ENCODE results near the gene MOB1A. TPM values are rescaled to one million over a fixed set of nuclear protein-coding genes. Genes with fewer than 3 reads are reported as not detected.
"Not testable (repeated sequence)": the region's sequence is repeated elsewhere in the genome, so short reads cannot be mapped to it uniquely, and the experiment has no call there.

MOB1A gene
- total RNA-seq, 1 donor from 2014 or later, result 28.4 TPM

GRCh38 chr2:74149570-74150319 lies 28.9 kb downstream of the MOB1A start:
- DNase-seq (ENCODE audit: low spot score) (no peak), ATAC-seq (no peak)

GRCh38 chr2:74149247-74149525 lies 29.5 kb downstream of the MOB1A start:
- DNase-seq (ENCODE audit: low spot score) (no peak), ATAC-seq (no peak)

DNA sequence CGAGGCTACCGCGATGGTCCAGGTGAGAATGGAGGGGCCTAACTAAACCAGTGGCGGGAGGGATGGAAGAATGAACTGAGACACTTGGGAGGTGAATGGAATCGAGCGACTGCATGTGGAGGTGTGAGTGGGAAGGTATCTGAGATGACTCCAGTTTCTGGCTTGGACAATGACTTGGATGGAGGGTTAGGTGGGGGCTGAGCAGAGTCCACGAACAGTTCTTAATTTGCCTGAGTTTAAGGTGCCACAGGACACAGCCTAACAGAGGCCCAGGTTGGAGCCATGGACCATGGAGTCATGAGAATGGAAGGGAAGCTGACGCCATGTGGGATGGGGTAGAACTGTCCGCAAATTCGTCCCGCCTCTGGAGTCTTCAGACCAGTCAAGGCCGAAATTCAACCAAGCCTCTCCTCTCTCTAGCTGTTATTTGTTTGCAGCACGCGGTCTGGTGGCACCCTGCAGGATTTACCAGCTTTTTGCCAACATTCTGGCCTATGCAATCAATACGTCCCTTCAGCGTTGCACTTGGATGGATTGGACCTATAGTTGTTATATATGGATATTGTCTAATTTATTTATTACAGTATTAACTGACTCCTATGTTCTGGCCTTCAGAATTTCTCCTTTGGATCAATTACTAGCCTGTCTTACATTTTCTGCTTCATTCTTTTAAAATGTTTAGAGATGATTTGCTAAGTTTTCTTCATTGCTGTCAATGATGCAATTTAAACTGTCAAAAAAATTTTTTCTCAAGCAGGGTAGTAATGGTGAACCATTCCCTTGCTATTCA lies 30.0 kb downstream of the MOB1A start:
- DNase-seq (ENCODE audit: low spot score), result no peak
- ATAC-seq, result no peak

DNA sequence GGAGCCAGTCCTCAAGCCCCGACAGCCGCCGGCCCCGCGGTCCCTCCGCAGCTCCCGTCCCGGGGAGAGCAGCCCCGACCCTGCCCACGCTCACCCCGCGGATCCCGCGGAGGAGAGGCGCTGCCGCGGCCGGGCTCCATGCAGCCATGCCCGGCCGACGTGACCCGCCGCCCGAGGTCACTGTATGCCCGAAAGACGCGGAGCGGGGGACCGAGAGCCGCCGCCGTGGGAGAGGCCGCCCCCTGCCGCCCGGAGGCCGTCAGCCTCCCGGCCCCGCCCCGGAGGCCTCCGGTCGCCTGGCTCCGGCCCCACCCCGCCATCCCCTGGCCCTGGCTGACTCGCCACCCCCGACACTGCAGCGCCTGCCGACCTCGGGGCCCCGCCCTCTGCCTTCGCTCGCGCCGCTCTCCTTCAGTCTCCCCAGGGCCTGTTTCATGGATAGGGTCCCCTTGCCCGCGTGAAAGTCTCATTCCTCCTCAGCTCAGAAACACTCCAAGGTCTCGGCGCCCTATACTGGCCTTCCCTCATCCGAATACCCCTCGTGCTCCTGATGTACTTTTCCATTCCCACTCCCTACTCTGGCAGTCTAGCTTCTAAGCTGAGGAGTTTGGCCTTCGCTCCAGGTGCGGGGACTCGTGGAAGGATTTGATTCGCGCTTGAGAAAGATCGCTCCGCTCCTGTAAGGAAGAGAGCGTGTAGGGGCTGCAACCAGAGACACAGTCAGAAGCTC lies 30.8 kb downstream of the MOB1A start, which contains the start of gene BOLA3:
Gene BOLA3 (minus strand): TSS at position 186 of the 730 bp plus-strand sequence. CDS start 38 bp downstream, at position 148.
- DNase-seq (ENCODE audit: low spot score), result peak; percentile 80
- peak; percentile 97 for ATAC-seq

DNA sequence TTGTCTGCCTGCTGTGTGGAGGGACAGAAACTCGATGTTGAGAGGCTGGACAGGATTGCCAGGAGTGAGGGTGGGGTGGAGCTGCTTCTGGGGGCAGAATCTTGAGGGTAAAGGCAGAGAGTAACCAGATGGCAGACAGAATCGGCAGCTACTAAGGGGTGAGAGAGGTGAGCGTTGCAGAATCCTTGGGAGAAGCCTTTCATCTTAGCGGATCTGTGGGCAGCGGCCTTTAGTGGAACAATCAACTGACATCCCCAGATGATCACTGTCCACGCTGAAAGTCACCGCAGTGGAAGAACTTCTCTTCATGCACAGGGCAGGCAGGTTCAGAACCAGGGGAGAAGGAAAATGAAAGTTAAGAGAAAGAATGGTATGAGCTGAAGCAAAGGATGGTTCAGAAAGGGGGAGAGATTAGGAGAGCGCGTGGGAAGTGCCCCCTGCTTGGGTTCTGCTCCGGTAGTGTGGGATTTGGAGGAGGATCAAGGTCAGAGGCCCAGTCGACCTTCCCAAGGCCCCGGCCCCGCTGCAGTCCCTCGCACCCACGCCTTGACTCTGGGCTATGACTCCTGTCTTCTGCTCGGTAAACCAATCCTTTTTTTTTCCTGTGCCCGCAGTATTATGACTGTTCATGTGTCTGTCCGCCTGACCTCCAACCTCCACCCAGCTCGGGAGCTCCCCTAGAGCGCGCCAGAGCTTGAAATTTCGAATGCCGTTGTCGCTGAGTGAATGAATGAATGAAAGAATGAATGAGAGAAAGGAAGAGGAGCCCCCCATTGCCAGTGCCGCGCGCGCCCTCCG lies 31.6 kb downstream of the MOB1A start:
- ATAC-seq (peak; percentile 52), DNase-seq (ENCODE audit: low spot score) (no peak)

GRCh38 chr2:74142340-74142739 lies 36.3 kb downstream of the MOB1A start:
- no peak for DNase-seq (ENCODE audit: low spot score)

GRCh38 chr2:74138600-74139323 lies 39.9 kb downstream of the MOB1A start:
- no peak for ATAC-seq
- no peak for DNase-seq (ENCODE audit: low spot score)

More at GRCh38 chr2:74142340-74142739, 36.3 kb downstream of the MOB1A start:
- ATAC-seq, result no peak

DNA sequence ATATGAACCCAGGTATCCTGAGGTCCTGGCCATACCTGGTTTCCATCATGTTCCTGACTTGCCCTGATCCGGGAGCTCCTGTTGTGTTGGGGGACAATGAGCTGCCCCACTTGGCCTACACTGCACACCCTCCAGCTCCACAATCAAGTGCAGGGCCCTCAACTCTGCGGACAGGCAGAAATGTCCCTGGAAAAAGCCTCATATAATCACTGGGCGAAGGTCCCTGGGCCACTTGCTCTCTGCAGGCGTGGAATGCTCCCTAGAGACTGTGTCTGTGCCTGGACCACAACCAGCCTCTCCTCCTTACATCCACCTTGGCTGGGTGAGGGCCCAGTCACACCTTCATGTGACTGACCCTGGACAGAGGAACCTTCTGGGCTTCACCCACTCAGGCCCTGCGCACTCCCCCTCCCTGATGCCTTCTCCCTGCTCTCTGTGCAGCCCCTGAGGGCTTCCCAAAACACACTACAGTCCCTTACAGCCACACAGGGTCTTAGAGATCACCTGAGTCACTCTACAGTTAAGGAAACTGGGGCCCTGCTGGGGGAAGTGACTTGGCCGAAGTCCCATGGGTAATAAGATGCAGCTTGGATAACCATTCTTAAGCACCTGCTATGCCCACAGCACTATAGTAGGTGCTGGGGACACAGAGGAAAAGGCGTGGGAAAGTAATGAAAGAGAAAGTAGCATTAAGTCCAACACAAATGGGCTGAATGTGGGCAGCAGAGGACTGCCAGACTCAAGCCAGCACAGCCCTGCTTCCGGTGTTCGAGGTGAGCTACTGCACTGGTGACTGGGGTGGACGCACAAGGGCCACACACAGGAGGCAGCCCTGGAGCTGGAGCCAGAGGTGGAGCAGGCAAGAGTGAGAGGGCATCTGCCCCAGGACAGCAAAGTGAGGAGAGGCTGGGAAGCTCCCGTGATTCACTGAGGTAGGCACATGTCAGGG lies 40.8 kb downstream of the MOB1A start:
- no peak for DNase-seq (ENCODE audit: low spot score)

DNA sequence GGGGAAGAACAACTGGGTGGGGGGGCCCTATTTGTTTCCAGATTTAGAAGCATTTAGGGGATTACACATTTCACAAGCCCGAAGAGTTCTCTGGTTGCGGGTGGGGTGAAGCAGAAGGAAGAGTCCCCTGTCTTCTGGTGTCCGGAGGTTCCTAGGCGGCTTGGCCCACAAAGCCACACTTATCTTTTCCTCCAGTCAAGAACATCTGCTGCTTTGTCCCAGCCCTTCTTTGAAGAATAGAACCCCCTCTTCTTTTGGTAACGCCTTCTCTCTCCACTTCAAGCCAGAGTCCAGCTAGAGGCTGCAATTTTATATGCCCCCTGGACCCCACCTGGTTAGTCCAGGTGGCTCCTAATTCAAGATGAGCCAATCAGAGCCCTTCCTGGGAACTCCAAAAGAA lies 46.8 kb downstream of the MOB1A start:
- ATAC-seq, result no peak
- no peak for DNase-seq (ENCODE audit: low spot score)

More for the DNA sequence above, 40.8 kb downstream of the MOB1A start:
- no peak for ATAC-seq

GRCh38 chr2:74130211-74130995 lies 48.3 kb downstream of the MOB1A start:
- ATAC-seq (no peak), DNase-seq (ENCODE audit: low spot score) (no peak)

DNA sequence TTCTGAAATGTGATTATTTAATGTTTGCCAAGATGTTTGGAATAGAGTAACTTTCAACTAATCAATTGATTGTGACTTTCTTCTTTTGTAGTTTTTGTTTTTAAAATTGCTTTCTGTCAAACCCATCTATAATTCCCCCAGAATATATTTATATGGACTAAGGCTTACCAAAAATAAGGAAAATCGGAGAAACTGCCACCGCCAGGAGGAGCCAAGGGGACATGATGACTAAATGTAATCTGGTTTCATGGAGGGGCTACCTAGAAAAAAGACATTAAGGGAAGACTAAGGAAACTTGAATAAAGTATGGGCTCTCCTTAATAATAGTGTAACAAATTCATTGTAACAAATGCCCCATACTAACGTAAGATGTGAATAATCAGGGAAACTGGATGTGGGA lies 50.5 kb downstream of the MOB1A start:
- DNase-seq (ENCODE audit: low spot score) (no peak), ATAC-seq (no peak)

DNA sequence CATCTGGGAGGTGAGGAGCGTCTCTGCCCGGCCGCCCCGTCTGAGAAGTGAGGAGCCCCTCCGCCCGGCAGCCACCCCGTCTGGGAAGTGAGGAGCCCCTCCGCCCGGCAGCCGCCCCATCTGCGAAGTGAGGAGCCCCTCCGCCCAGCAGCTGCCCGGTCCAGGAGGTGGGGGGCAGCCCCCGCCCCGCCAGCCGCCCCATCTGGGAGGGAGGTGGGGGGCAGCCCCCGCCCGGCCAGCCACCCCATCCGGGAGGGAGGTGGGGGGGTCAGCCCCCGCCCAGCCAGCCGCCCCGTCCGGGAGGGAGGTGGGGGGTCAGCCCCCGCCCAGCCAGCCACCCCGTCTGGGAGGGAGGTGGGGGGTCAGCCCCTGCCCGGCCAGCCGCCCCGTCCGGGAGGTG lies 54.7 kb downstream of the MOB1A start:
- not testable (repeated sequence) for ATAC-seq; DNase-seq (ENCODE audit: low spot score)

- not testable (repeated sequence) for ATAC-seq; DNase-seq (ENCODE audit: low spot score)
These were observed 56.8 kb downstream of the MOB1A start for GRCh38 chr2:74121846-74122245.

DNA sequence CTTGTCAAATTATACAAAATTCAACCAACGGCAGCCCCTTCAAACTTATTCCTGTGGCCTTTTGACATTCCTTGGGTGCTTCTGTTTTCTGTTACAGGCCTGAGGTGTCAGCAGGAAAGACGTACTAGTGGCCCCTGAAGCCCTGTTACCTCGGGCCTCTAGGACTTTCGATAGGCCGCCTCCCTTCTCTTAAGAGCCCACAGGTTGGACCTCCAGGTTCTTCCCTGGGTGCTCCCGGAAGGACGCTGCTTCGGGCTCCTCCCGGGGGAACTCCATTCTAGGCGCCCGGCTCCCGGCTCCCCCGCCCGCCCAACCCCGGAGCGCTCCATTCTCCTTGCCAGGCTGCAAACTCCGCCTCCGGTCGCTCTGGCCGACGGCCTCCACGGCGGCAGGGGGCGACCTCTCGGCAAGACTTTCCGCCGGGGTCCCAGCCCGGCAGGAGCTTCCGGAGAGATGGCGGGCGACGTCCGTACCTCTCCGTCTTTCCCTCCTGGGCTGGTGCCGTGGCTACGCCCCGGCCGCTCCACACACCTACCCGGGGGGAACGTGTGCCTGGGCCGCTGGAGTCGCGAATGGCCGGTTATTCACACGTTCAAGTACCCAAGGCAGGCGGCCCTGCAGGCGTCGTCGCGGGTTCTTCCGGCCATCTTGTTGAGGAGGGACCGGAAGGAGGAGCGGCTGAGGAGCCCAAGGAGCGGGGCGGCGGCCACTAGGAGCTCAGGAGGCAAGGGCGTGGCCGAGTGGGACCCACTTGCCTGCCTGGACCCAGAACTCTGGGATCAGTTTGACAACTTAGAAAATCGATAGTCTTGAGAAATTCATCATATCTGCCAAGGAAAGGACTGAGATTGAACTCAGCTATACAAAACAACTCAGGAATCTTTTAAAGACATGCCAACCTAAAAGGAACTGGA lies 58.5 kb downstream of the MOB1A start:
- ATAC-seq, result peak; percentile 99

DNA sequence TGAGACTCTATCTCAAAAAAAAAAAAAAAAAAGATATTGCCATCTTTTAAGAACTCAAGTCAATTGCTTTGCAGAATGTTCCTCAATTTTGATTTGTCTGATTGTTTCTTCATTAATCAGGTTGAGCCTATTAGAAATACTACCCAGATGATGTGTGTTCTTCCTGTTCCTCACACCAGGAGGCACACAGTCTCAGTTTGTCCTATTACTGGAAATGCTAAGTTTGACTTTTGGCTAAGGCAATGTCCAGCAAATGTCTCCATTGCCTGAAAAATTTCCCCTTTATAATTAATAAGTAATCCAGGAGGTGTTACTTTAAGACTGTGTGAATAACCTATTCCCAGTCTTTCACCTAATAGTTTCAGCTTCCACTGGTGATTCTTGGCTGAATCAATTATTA lies 59.3 kb downstream of the MOB1A start:
- ATAC-seq, result no peak
- DNase-seq (ENCODE audit: low spot score), result no peak

More for the DNA sequence above, 58.5 kb downstream of the MOB1A start:
- DNase-seq (ENCODE audit: low spot score), result peak; percentile 76

DNA sequence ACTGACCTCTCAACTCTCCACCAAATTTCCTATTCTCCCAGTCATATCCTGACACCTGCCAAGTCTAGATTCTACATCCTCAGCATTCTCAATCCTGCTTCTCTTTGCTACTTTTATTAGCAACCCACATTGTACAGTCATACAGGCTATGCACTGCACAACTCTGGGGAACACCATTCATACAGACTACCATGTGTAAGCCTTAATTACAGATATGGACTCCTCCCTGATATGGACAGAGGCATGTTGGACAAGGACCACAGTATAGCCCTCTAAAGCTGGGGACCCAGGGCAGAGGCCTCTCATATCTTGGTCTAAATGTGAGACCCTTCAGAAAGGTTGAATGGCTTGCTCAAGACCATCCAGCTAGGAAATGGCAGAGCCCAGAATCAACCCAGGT lies 67.3 kb downstream of the MOB1A start:
- DNase-seq (ENCODE audit: low spot score) (no peak), ATAC-seq (no peak)

DNA sequence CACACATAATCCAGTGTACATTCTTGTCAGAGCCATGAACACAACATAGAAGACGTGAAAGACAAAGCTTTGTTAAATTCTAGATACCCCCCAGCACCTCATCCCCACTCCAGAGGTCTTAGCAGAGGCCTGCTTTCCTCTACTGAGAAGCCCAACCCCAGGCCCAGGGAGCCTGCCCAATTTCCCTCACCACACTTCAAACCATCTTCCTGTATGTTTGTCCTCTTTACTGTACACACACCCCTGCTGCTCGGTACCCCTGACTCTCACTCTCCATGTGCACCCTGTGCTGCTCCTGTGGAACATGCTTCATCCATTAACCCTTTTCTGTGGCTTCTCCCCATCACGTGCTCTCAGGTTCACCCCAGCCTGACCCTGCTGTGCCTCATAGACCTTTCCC lies 68.1 kb downstream of the MOB1A start:
- no peak for ATAC-seq
- no peak for DNase-seq (ENCODE audit: low spot score)
